Smooth muscle cell (in vitro differentiated cells): ENCODE data around the gene TOP1. TPM values are rescaled to one million over a fixed set of nuclear protein-coding genes. Genes with fewer than 3 reads are reported as not detected.

Source experiments
- DNase-seq: peaks from one replicate; lab custom pipeline; 2025; ENCODE audit not compliant: unreplicated experiment; lab: John Stamatoyannopoulos, UW
- H2AFZ ChIP-seq: fragments of 200-600 bp; sonication (generic); 2 replicates; pipeline ENCODE4 v1.6.0; 2016; ENCODE audit warnings: antibody characterized with exemption, low read depth, mild to moderate bottlenecking
- H3F3A ChIP-seq: fragments of 200-600 bp; sonication (generic); 2 replicates; pipeline ENCODE4 v1.6.0; 2017; ENCODE audit warnings: antibody characterized with exemption, low read depth
- H3K27ac ChIP-seq: fragments of 200-600 bp; sonication (generic); 2 replicates; pipeline ENCODE4 v1.5.1; 2016; ENCODE audit warnings: low read depth, mild to moderate bottlenecking
- H3K27me3 ChIP-seq: fragments of 200-600 bp; sonication (generic); 2 replicates; pipeline ENCODE4 v1.6.1; 2016; ENCODE audit warnings: low read depth, mild to moderate bottlenecking
- H3K36me3 ChIP-seq: fragments of 200-600 bp; sonication (generic); 2 replicates; pipeline ENCODE4 v1.5.1; 2016; ENCODE audit warnings: low read depth
- H3K4me1 ChIP-seq: fragments of 200-600 bp; sonication (generic); 2 replicates; pipeline ENCODE4 v1.5.1; 2016; ENCODE audit warnings: low read depth
- H3K4me2 ChIP-seq: fragments of 200-600 bp; sonication (generic); 2 replicates; pipeline ENCODE4 v1.6.0; 2016; ENCODE audit warnings: mild to moderate bottlenecking
- H3K4me3 ChIP-seq: fragments of 200-600 bp; sonication (generic); 2 replicates; pipeline ENCODE4 v1.5.1; 2016; ENCODE audit warnings: mild to moderate bottlenecking
- H3K79me2 ChIP-seq: fragments of 200-600 bp; sonication (generic); 2 replicates; pipeline ENCODE4 v1.6.0; 2016; ENCODE audit warnings: low read depth, mild to moderate bottlenecking
- H3K9ac ChIP-seq: fragments of 200-600 bp; sonication (generic); 2 replicates; pipeline ENCODE4 v1.6.0; 2016; ENCODE audit warnings: low read depth
- H3K9me3 ChIP-seq: fragments of 200-600 bp; sonication (generic); replicated peaks from 2 replicates; pipeline ENCODE4 v1.5.1; 2016; ENCODE audit warnings: low read depth
- H4K20me1 ChIP-seq: fragments of 200-600 bp; sonication (generic); 2 replicates; pipeline ENCODE4 v1.6.0; 2016; ENCODE audit warnings: low read depth
- WGBS: methylation state at CpG from one replicate; pipeline ENCODE4 v1.1.7; 2016; ENCODE audit warnings: low lambda C conversion rate; 5-methylcytosine and 5-hydroxymethylcytosine counted together
- polyA plus RNA-seq: library from polyadenylated mRNA; unstranded; fragments of >200 nt; fragmentation: Nextera tagmentation; extraction: Ambion mirVana; gene quantifications from 2 replicates; pipeline ENCODE4 v1.2.1, GENCODE V29; 2016
- total RNA-seq: library from RNA; depleted of rRNA; stranded (reverse); fragments of >200 nt; gene quantifications from 2 replicates; pipeline ENCODE4 v1.2.3, GENCODE V29; 2014
- TF ChIP-seq, protein P1 (sequence below): fragments of 200-600 bp; sonication (generic); IDR thresholded peaks from 2 replicates; pipeline ENCODE4 v1.5.1; 2017; ENCODE audit warnings: borderline replicate concordance, mild to moderate bottlenecking, antibody characterized with exemption; ENCODE audit not compliant: insufficient read depth, poor library complexity, severe bottlenecking

Gene TOP1
- total and polyA plus RNA-seq, 2 experiments from 2014 or later, result 17.0 to 28.6 TPM

DNA sequence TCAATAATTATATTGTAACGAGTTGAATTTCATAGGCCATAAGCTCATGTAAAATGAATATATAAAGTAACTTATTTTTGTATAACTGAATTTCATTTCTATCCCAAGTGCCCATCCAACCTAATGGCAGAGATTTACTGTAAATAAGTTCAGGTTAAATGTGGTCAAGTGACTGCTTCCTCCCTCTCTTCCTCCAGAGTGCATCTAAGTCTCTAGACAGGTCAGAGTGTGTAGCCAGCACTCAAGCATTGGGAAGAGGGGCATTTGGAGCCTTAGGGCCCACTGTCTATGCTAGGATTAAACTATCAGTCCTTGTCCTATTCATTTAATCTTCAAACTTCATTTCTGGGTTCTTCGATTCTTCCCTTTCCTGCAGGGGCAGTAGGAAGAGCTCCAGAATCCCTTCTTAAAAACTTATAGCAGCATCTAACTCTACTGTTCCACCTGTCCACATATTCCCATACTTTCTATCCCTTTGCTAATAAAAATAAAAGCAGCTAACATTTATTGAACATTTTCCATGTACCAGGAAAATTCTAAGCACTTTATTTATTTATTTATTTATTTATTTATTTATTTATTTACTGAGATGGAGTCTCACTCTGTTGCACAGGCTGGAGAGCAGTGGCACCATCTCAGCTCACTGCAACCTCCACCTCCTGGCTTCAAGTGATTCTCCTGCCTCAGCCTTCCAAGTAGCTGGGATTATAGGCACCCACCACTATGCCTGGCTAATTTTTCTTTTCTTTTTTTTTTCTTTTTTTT lies 36.1 kb upstream of the TOP1 start:
- H3K4me1 ChIP-seq, result no peaks in the 10 kb centered on the region
- H3F3A ChIP-seq, result no peaks in the 10 kb centered on the region
- H3K27me3 ChIP-seq, result no peaks in the 10 kb centered on the region
- H3K27ac ChIP-seq, result no peak overlapping the region
- WGBS, result 96% methylated on average over 2 of the region's 2 CpGs
- H3K4me3 ChIP-seq, result no peak overlapping the region
- no peak for DNase-seq
- no peaks in the 10 kb centered on the region for H3K79me2 ChIP-seq
- no peaks in the 10 kb centered on the region for H3K9me3 ChIP-seq
- TF ChIP-seq, protein P1, sequence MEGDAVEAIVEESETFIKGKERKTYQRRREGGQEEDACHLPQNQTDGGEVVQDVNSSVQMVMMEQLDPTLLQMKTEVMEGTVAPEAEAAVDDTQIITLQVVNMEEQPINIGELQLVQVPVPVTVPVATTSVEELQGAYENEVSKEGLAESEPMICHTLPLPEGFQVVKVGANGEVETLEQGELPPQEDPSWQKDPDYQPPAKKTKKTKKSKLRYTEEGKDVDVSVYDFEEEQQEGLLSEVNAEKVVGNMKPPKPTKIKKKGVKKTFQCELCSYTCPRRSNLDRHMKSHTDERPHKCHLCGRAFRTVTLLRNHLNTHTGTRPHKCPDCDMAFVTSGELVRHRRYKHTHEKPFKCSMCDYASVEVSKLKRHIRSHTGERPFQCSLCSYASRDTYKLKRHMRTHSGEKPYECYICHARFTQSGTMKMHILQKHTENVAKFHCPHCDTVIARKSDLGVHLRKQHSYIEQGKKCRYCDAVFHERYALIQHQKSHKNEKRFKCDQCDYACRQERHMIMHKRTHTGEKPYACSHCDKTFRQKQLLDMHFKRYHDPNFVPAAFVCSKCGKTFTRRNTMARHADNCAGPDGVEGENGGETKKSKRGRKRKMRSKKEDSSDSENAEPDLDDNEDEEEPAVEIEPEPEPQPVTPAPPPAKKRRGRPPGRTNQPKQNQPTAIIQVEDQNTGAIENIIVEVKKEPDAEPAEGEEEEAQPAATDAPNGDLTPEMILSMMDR, result no peak
- H3K9ac ChIP-seq, result no peak overlapping the region
- no peak overlapping the region for H3K4me2 ChIP-seq
- H2AFZ ChIP-seq, result no peak overlapping the region
- H4K20me1 ChIP-seq, result no peaks in the 10 kb centered on the region
- no peaks in the 10 kb centered on the region for H3K36me3 ChIP-seq

- H2AFZ ChIP-seq, result no peak overlapping the region
- no peak for DNase-seq
- WGBS, result 82% methylated on average over 5 of the region's 5 CpGs
Observed at GRCh38 chr20:40993794-40994540, 34.7 kb upstream of the TOP1 start.

DNA sequence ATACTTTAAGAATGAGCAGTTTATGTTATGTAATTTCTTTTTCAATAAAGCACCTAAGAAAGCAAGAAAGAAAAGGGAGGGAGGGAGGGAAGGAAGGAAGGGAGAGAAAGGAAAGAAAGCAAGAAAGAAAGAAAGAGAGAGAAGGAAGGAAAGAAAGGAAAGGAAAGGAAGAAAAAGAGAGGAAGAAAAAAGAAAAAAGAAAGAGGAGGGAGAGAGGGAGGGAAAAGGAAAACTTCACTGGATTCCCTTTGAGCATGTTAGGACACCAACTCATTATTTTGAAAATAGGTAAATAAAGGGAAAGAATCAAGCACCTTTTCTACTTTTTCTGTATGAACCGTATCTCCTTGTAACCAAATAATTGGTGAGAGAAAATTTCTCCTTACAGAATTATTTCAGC lies 32.3 kb upstream of the TOP1 start:
- Histone ChIP-seq H3F3A (no peaks in the 10 kb centered on the region), H2AFZ (no peak overlapping the region), H3K4me2 (no peak overlapping the region), H3K27me3 (no peaks in the 10 kb centered on the region), H3K9me3 (no peaks in the 10 kb centered on the region), H3K4me3 (no peak overlapping the region), H3K36me3 (no peaks in the 10 kb centered on the region), H3K4me1 (no peaks in the 10 kb centered on the region), H3K27ac (no peak overlapping the region), H3K79me2 (no peaks in the 10 kb centered on the region), H3K9ac (no peak overlapping the region), H4K20me1 (no peaks in the 10 kb centered on the region)
- DNase-seq, result no peak
- TF ChIP-seq, protein P1, result no peak
- WGBS, result 85% methylated on average over 1 of the region's 1 CpG

More at GRCh38 chr20:40993794-40994540, 34.7 kb upstream of the TOP1 start:
- Histone ChIP-seq H3K9me3 (no peaks in the 10 kb centered on the region), H3F3A (no peaks in the 10 kb centered on the region), H3K4me2 (no peak overlapping the region), H4K20me1 (no peaks in the 10 kb centered on the region), H3K27ac (no peak overlapping the region), H3K27me3 (no peaks in the 10 kb centered on the region), H3K36me3 (no peaks in the 10 kb centered on the region), H3K9ac (no peak overlapping the region), H3K4me3 (no peak overlapping the region), H3K4me1 (no peaks in the 10 kb centered on the region), H3K79me2 (no peaks in the 10 kb centered on the region)
- TF ChIP-seq, protein P1, result no peak

- TF ChIP-seq, protein P1, result no peak
- no peaks in the 10 kb centered on the region for H3K79me2 ChIP-seq
Observed at GRCh38 chr20:40997116-40997515, 31.5 kb upstream of the TOP1 start.

More at GRCh38 chr20:40997116-40997515, 31.5 kb upstream of the TOP1 start:
- Histone ChIP-seq H3K4me1 (no peaks in the 10 kb centered on the region), H3K4me2 (no peak overlapping the region), H3K27ac (no peak overlapping the region), H3K27me3 (no peaks in the 10 kb centered on the region), H3F3A (no peaks in the 10 kb centered on the region), H2AFZ (no peak overlapping the region), H3K9ac (no peak overlapping the region), H3K9me3 (no peaks in the 10 kb centered on the region), H4K20me1 (no peaks in the 10 kb centered on the region), H3K36me3 (no peaks in the 10 kb centered on the region), H3K4me3 (no peak overlapping the region)
- DNase-seq, result no peak
- WGBS, result 67% methylated on average over 6 of the region's 6 CpGs
